GM15510 (cell line): ENCODE results near the gene EEFSEC.

ENCODE experiments used
- POLR2A ChIP-seq: IDR thresholded peaks from 3 replicates; pipeline ENCODE4 v1.6.1; 2011; ENCODE audit warnings: borderline replicate concordance; ENCODE audit not compliant: insufficient read length; ENCODE audit errors: extremely low read depth

Gene EEFSEC

GRCh38 chr3:128281461-128282367, 128.4 kb downstream of the EEFSEC start:
- TF ChIP-seq POLR2A = no peak

DNA sequence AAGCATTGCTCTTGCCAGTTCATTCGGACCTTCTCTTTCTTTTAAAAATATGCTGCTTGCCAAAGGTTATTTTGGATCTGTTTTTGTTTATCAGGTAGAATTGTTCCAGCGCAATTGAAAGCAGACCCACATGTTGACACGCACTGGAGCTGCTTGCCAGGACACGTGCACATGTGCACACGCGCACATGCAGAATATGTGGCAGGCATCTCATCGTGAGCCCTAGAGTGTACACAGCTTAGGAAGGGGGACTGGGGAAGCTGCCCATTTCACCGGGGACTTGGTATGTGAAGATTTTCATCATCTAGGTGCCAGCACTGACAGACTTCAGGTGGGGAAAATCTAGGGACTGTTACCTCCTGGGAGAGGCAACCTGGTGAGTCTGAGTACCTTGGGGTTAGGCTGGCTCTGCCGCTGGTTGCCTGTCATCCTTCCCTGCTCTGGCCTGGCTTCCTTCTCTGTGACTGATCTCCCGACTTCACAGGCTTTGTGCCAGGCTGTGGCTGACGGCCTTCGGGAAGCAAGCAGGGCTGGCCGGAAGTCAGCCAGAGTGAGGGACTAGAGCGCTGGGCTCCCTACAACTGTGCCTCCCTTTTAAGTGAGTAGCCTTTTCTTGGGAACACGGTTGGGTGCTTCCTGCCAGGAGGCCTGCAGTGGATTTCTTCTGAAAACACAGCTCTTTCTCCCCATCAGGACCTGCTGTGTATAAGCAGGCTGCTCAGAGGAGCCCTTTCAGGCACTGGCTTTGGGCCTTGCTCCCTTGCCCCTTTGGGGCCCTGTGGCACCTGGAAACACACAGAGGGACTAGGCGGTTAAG, 129.3 kb downstream of the EEFSEC start:
- TF ChIP-seq POLR2A = no peak

GRCh38 chr3:128283421-128283820, 130.1 kb downstream of the EEFSEC start:
- TF ChIP-seq POLR2A = no peak

GRCh38 chr3:128285042-128285966, 132.0 kb downstream of the EEFSEC start:
- TF ChIP-seq POLR2A = no peak

GRCh38 chr3:128285967-128286321, 132.7 kb downstream of the EEFSEC start:
- no peak for TF ChIP-seq POLR2A

GRCh38 chr3:128286691-128287090, 133.4 kb downstream of the EEFSEC start:
- no peak for TF ChIP-seq POLR2A

GRCh38 chr3:128287216-128287615, 133.9 kb downstream of the EEFSEC start:
- no peak for TF ChIP-seq POLR2A

- TF ChIP-seq POLR2A = no peak
Observed at GRCh38 chr3:128289534-128289933, 136.3 kb downstream of the EEFSEC start.

- no peak for TF ChIP-seq POLR2A
Observed at GRCh38 chr3:128290484-128290883, 137.2 kb downstream of the EEFSEC start.

DNA sequence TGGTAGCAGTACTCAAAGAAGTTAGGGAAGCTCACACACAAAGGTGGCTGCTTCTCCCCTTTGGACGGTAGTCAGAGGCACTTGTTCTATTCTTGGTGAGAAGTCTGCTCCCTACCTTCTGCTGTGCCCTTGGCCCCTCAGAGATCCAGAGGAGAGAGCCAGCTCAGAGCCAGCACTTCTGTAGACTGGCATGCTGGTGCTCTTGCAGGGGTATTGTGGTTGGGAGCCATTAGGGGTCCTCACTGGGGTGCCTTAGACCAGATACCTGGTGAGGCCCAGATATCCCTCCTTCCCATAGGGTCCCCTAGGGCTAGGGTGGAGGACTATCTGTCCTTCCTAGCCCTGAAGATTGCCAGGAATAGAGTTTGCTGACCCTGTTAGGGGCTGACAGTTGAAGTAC, 140.6 kb downstream of the EEFSEC start:
- no peak for TF ChIP-seq POLR2A

DNA sequence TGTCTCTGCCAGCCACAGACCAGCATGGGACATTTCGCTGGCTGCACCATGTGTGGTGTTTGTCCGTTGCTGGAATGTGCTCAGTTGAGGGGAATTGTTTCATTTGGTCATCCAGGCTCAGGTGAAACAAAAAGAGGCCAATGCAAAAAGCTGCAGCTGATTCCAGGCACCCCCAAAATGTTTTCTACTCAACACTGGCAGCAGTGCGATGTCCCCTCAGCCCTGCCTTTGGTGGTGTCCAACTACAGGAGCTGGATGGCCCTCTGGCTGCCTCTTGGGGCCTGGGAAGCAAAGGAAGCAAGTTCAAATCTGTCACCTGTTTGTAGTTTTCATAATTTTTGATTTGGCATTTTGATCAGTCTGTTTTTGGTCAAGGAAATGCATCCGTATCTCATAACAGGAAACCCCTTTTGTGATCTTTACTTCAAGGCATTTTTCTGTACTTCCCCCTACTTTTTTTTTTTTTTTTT, 141.8 kb downstream of the EEFSEC start:
- no peak for TF ChIP-seq POLR2A

- no peak for TF ChIP-seq POLR2A
Observed at GRCh38 chr3:128296469-128297251, 143.4 kb downstream of the EEFSEC start.

- TF ChIP-seq POLR2A = no peak
Observed at GRCh38 chr3:128297401-128298138, 144.3 kb downstream of the EEFSEC start.
